HK-2 (cell line): ENCODE data around the gene NOXO1.
A peak's percentile ranks its signal among the peaks of the same experiment; 100 is the strongest.

Experiments
- DNase-seq: peaks from one replicate; pipeline ENCODE4 v3.0.0-alpha.2; 2018; ENCODE audit not compliant: unreplicated experiment

The NOXO1 gene, protein sequence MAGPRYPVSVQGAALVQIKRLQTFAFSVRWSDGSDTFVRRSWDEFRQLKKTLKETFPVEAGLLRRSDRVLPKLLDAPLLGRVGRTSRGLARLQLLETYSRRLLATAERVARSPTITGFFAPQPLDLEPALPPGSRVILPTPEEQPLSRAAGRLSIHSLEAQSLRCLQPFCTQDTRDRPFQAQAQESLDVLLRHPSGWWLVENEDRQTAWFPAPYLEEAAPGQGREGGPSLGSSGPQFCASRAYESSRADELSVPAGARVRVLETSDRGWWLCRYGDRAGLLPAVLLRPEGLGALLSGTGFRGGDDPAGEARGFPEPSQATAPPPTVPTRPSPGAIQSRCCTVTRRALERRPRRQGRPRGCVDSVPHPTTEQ

DNA sequence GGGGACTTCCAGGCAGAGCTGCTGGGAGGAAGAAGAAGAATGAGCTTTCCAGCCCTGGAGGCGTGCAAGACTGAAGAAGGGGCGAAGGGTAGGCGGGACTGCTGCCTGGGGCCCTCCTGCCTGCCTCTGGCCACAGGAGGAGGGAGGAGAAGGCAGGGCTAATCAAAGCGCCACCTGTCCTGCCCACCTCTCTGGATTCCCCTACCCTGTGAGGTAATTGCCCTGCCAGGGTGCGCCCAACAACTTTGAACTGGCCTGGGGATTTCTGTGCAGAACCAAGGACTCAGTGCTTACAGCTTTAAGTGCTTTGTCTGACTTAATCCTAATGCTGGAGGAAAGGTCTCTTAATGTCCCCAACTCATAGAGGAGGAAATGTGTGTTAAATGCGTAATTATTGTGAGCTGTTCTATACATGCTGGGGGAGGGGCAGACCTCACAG lies at the start of gene NOXO1:
TSS of gene NOXO1 (minus strand) at position 72 of the 439 bp plus-strand sequence. CDS start 290 bp downstream, outside the sequence.
- DNase-seq = no peak

DNA sequence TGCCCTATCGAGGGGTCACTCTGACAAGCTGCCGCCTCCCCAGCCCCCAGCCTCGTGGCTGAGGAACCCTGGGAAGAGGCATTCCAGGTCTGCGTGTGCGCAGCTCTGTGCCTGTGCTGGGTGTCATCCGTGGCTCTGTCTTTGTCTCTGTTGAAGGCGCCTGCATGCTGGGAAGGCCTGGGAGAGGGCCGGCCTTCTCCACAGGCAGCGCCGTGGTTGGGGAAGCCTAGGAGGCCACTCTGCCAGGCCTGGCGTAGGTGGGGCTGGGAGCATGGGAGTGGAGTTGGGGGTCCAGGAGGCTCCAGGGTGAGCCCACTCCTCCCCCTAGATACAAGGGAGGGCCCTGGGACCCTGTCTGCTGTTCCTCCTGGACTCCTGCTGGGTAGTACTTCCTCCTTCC lies 48.8 kb upstream of the NOXO1 start:
- no peak for DNase-seq

DNA sequence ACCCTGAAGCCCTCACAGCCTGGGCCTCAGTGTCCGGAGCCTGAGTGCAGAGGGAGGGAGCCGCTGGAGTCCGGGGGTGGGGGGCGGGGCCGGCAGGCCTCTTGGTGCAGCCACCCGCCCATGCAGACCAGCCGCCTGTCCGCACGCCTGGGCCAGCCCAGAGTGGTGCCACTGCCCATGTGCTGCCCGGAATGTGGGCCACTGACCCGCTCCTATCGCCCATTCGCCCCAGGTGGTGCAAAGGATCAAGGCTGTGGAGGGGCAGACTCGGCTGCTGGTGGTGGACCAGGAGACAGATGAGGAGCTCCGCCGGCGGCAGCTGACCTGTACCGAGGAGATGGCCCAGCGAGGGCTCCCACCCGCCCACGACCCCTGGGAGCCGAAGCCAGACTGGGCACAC lies 48.1 kb upstream of the NOXO1 start:
- no peak for DNase-seq

DNA sequence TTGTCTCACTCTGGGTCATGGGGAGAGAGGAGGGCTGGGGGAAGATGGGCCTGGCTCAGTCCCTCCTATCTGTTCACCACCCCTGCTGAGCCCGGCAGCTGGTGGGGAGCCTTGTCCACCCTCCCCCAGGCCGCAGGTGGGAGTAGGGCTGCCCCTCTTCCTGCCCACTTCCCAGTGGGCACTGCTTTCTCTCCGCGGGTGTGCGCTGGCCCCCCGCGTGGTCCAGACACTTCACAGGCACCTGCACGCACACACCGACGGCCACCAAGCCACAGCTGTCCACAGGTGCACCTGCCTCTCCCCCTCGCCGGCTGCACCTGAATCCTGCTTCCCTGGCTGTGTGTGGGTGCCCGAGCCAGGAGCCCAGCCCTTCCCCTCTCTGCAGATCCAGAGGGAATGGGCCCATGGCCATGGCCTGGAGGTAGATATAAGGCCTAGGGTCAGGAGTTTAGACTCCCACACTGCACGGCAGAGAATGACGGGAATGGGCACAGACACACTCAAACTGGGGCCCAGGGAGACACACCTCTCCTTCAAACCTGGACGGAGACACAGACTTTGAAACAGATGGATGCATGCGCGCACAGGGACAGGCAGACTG lies 47.5 kb upstream of the NOXO1 start:
- DNase-seq = no peak

DNA sequence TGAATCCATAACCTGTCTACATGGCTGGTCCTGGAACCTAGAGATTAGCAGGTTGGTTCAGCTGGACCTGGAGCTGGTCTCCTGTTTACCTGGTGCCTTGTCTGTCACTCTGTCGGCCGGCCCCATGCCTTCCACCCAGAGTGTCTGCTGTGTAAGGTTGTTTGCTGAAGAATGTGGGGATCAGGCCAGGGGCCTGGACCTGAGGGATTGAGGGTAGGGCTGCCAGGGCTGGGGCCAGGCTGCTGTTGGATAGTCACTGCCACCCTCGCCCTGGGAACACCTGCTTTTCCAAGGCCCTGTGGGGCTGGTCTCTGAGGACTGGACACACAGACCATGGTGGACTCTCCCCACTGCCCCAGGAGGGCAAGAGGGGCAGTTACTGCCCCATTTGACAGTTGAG lies 46.9 kb upstream of the NOXO1 start:
- no peak for DNase-seq

DNA sequence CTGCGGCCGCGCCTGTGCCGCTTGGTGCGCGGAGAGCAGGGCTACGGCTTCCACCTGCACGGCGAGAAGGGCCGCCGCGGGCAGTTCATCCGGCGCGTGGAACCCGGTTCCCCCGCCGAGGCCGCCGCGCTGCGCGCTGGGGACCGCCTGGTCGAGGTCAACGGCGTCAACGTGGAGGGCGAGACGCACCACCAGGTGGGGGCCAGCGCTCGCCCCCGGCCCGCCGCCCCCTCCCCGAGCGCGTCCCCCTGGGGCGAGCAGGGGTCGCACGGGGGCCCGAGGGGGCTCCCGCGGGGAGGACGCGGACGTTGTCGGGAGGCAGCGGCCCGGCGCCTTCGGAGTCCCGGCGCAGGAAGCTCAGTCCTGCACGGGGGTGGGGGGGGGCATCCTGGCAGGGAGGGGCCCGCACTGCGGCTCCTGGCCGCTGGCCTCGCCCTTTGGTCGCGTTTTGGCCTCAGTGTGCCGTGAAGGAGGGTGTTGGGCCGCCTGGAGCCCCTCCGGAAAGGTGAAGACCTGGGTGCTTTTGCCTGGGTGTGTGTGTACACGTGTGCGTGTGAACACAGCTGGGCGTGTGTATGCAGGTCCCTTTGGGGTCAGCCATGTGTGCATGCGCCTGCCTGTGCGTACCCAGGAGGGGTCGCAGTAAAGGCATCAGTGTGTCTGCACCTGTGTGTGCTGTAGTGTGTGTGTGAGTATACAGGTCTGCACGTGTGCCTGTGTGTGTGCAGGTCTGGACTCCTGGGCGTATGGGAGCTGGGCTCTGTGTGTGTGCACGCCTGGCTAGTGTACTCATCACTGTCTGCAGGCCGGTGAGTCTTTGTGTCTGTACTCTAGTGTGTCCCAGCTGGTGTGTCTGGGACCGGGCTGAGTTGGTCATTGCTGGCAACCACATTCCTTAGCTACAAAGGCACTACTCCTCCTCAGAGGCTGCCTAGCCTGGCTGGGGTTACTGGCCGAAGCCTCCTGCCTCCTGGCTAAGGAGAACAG lies 46.0 kb upstream of the NOXO1 start:
- peak; percentile 35 for DNase-seq

DNA sequence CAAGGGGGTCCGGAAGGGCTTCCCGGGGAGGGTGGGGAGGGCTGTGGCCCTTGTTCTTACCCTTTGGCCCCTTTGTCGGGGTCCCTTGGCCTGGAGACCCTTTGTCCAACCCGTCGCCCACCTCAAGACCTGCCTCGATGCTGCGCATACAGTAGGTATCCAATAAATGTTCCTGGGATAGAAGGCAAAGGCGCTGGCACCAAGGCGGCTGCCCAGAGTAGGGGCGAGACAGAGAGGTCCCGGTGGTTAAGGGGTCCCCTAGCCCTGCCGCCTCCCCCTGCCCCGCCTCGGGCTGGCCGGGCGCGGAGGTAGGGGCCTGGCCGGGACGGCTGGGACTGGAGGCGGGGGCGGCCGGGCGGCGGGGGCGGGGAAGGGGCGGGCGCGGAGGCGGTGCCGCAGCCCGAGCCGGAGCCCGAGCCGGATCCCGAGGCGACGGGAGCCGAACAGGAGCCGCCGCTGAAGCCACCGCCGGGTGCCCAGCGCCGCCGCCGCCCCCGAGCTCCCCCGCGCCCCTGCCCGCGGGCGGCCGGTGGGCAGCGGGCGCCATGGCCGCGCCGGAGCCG lies 45.3 kb upstream of the NOXO1 start, which contains the start of gene NHERF2:
TSS of gene NHERF2 (plus strand) at position 442 of the 563 bp plus-strand sequence. CDS start at position 546, 104 bp downstream.
- peak; percentile 34 for DNase-seq

DNA sequence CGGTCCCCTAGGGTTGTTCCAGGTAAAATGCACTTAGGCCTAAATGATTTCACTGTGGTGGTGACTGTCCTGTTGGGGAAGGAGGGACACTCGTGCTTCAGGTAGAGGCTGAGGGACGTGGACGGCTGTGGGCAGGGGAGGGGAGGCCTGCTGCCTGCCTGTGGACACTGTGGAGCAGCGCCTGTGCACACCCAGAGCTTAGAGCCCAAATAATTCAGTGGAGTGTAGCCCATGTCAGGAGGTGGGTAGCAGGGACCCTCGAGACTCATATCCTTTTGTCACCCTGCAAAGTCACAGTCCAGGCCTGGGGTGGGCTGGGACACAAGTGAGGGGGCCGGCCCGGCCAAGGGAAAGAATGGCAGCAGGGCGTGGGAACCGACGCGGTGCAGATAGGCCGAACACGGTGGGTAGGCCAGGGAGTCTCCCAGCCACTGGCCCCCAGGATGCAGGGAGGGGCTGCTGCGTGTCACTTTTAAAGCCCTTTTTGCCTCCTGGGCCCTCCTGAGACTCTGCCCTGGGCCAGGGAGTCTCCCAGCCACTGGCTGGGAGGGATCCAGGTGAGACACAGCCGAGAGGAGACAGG lies 44.7 kb upstream of the NOXO1 start:
- DNase-seq = no peak

DNA sequence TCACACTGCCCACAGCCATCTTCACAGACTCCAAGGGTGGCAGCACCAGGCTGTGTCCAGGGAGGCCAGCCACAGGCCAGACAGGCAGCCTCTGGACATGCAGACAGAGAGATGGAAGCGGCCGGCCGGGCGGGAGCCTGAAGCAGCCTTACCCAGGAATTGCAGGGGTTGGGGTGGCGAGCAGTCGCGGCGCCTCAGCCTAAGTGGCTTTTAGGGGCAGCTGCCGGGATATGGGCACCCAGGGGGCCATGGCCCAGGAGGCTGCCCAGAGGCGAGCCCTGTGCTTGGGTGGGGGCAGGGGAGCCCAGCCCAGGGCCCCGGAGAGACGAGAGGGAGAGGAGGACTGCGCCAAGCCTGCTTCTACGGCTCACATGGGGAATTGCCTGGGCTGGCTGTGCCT lies 44.0 kb upstream of the NOXO1 start:
- no peak for DNase-seq

DNA sequence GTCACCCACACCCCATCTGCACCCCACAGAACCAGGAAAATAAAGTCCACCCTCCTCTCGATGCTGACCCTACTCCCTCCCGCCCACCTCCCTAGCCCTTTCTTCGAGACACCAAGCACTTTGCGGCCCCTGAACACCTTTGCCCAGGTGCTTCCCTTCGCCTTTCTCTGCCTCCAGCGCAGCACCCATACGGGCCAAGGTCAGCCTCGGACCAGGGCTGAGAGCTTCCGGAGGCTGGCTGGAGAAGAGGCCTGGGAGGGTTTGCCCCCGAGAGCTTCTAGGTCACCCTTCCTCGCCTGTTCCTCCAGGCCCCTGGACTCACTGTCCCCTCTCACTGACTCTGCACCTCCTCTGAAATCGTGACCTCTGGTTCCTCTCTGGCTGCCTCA lies 42.8 kb upstream of the NOXO1 start:
- DNase-seq = no peak

DNA sequence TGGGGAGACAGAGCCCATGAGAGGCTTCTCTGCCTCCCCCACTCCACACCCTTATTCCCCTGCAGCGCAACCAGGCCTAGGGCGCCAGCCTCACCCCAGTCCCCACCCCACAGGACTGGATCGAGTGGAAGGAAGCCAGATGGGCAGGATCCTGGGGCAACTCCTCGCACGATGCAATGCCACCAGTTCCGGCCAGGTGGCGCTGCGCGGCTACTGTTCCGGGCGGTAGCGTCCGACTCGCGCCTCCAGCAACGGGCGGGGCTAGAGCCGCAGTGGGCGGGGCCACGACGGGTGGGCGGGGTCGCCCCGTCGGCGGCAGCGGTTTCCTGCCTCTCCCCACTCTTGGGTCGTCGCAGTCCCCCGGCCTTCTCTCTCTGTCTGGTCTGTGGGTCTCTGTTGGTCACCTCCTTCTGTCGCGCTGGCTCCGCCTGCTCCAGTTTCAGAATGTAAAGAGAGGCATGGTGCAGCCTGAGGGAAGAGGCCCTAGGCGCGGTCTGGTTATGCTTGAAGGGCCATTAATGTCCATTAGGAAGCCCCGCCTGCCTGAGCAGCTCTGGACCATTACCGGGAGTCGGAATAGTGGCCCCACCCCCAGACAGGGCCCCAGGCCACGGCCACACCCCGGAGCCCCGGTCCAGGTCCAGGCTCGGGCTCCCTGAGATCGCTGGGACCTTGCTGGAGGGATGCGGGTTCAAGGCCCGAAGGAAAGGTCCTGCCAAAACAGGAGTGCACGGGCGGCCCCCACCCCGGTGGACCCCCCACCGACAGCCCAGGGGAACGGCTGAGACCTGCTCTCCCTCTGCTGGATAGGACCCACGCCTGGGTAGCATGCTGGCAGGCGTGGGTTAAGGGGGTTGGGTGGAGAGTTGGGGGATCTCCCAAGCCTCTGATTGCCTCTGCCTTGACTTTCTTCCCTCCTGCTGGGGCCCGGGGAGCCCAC lies 42.1 kb upstream of the NOXO1 start:
- peak; percentile 91 for DNase-seq

DNA sequence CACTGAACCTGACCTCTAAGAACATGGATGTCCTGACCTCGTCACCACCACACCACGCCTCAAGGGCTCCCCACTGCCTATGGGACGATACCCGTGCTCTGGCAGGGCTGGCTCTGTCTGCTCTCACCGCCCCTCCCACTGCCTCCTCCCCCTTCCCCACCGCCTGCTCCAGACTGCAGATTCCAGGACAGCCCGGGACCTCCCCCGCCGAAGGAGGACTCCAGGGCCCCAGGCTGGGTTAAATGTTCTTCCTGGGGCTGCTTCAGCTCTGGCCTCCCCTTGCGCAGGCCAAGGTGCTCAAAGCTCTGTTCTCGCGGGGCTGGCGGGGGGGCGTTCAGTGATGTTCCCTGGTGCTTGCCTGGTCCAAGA lies 41.4 kb upstream of the NOXO1 start:
- peak; percentile 74 for DNase-seq

DNA sequence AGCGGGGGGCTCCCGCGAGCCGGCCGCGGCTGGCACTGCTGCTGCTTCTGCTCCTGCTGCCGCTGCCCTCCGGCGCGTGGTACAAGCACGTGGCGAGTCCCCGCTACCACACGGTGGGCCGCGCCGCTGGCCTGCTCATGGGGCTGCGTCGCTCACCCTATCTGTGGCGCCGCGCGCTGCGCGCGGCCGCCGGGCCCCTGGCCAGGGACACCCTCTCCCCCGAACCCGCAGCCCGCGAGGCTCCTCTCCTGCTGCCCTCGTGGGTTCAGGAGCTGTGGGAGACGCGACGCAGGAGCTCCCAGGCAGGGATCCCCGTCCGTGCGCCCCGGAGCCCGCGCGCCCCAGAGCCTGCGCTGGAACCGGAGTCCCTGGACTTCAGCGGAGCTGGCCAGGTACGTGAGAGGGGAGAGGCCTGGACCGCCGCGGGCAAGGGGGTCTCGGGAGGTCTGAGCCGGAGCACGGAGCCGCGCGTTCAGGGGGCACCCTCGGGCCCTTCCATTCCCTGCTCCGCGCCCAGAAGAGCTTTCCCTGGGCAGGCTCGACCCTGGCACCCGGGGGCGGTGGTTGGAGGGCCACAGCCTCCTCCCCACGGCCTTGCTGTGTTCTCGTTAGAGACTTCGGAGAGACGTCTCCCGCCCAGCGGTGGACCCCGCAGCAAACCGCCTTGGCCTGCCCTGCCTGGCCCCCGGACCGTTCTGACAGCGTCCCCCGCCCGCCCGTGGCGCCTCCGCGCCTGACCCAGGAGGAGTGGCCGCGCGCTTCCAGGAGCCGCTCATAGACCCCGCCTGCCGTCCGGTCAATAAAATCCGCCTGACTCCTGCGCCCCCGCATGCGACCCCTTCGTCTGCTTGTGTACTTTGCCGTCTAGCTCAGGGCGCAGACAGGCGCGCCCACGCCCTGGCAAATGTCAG lies 38.9 kb upstream of the NOXO1 start:
- no peak for DNase-seq

DNA sequence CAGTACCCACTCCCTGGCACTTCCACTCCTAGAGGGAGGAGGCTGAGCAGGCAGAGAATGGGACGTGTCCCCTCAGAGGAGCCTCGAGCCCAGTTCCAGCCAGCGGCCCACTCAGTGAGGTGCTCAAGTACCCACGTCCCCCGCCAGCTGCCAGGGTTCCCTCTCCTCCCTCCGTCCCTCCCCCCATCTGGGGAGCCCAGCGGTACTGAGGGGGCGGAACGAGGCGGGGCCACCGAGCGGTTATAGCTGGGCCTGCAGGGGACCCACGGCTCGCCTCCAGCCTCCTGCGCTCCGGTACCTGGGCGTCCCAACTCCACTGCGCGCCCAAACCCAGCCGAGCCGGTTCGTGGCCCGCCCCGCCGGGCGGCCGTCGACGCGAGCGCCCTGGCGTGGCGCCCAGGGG lies 38.2 kb upstream of the NOXO1 start, which contains the start of gene NPW:
TSS of gene NPW (plus strand) at position 268 of the 403 bp plus-strand sequence.
- DNase-seq = no peak

DNA sequence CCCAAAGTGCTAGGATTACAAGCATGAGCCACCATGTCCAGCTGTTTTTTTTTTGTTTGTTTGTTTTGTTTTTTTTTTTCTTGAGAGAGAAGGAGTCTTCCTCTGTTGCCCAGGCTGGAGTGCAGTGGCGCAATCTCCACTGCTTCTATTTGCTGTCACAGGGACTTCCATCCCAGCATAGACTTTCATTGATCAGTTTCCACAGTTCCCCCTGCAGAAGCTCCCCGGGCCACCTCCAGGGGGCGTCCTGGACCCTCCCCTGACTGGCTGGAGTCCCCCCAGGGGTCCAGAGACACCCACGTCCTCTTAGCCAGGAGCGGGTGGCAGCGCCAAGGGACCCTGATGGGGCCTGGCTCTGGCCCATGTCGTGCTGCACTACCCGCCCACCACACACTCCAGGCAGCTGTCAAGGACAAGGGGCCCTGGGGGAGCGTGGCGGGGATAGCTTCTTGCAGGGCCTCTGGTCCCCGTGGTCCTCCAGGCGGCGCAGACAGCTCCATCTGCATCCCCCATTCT lies 35.2 kb upstream of the NOXO1 start:
- no peak for DNase-seq

DNA sequence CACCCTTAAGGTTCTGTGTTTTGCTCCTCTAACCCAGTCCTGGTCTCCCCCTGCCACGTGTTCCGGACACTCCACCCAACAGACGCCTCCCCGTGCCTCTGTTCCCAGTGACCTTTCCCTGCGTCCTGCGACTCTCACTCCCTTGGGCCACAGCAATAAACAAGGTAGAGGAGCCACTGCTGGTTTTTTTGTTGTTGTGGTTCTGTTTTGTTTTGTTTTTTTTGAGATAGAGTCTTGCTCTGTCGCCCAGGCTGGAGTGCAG lies 34.6 kb upstream of the NOXO1 start:
- DNase-seq = no peak

DNA sequence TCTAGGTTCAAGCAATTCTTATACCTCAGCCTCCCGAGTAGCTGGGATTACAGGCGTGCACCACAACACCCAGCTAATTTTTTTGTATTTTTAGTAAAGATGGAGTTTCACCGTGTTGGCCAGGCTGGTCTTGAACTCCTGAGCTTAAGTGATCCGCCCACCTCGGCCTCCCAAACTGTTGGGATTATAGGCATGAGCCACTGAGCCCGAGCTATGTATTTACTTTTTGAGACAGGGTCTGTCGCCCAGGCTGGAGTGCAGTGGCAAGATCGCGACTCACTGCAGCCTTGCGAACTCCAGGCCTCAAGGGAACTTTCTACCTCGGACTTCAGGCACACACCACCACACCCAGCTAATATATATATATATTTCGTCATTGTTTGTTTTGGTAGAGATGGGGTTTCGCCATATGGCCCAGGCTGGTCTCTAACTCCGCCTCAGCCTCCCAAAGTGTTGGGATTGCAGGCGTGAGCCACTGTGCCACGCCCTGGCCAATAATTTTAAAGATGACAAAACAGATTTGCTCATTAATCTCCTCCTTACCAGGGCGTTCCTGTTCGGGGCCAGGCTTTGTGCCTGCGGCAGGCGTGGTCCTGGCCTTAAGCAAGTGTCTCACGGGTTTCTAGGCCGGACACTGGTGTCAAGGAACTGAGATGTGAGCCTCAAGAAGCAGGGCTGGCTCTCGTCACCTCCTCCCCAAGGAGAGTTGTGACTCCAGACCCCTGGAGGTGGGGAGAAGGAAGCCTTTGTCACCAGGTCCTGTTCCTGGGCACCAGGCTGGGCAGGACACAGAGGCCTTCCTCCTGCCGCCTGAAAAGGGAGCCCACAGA lies 34.1 kb upstream of the NOXO1 start:
- no peak for DNase-seq

DNA sequence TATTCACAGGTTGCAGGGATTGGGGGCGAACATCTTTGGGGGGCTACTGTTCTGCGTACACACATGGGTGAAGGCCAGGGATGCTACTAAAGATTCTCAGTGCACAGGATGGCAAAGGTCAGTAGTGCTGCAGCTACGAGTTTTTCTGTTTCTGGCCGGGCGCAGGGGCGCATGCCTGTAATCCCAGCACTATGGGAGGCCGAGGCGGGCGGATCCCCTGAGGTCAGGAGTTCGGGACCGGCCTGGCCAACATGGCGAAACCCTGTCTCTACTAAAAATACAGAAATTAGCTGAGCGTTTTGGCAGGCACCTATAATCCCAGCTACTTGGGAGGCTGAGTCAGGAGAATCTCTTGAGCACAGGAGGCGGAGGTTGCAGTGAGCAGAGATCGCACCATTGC lies 32.3 kb upstream of the NOXO1 start:
- DNase-seq = no peak
